SK-N-SH treated with all-trans-retinoic acid at 6 μM for 48 hours (cell line): ENCODE measurements around the gene TKTL1.

Experiments
- ARNTL ChIP-seq: fragments of 450-650 bp; formaldehyde crosslinking; IDR thresholded peaks from 2 replicates; pipeline ENCODE4 v1.5.0; 2020; ENCODE audit warnings: low read depth, mild to moderate bottlenecking, moderate library complexity, borderline replicate concordance
- OSR1 ChIP-seq: fragments of 250-450 bp; sonication (Bioruptor Pico); IDR thresholded peaks from 2 replicates; pipeline ENCODE4 v1.8.0; 2022; ENCODE audit warnings: moderate library complexity, mild to moderate bottlenecking, inconsistent platforms
- POU6F1 ChIP-seq: fragments of 250-450 bp; sonication (Bioruptor Pico); IDR thresholded peaks from 2 replicates; pipeline ENCODE4 v1.8.0; 2021; ENCODE audit warnings: low read depth, mild to moderate bottlenecking, moderate library complexity, borderline replicate concordance
- PPARA ChIP-seq: fragments of 250-450 bp; sonication (Bioruptor Pico); IDR thresholded peaks from 2 replicates; pipeline ENCODE4 v1.5.0; 2020; ENCODE audit warnings: mild to moderate bottlenecking, borderline replicate concordance
- RARB ChIP-seq: fragments of 250-450 bp; sonication (Bioruptor Pico); IDR thresholded peaks from 2 replicates; pipeline ENCODE4 v1.8.0; 2021; ENCODE audit warnings: mild to moderate bottlenecking, moderate library complexity
- TCF4 ChIP-seq: fragments of 250-450 bp; sonication (Bioruptor Pico); IDR thresholded peaks from 2 replicates; pipeline ENCODE4 v1.8.0; 2021; ENCODE audit warnings: mild to moderate bottlenecking, moderate library complexity, borderline replicate concordance
- ZFP3 ChIP-seq: fragments of 250-450 bp; sonication (Bioruptor Pico); IDR thresholded peaks from 2 replicates; pipeline ENCODE4 v1.5.0; 2020; ENCODE audit warnings: mild to moderate bottlenecking, moderate library complexity
- ZFP30 ChIP-seq: fragments of 450-650 bp; formaldehyde crosslinking; IDR thresholded peaks from 2 replicates; pipeline ENCODE4 v1.5.0; 2022; ENCODE audit warnings: mild to moderate bottlenecking, moderate library complexity
- ZNF70 ChIP-seq: fragments of 450-650 bp; formaldehyde crosslinking; IDR thresholded peaks from 2 replicates; pipeline ENCODE4 v1.5.0; 2020; ENCODE audit warnings: mild to moderate bottlenecking, moderate library complexity
- ZNF8 ChIP-seq: fragments of 450-650 bp; formaldehyde crosslinking; IDR thresholded peaks from 2 replicates; pipeline ENCODE4 v1.5.0; 2020; ENCODE audit warnings: mild to moderate bottlenecking, moderate library complexity
- TF ChIP-seq, protein P1 (sequence below): fragments of 250-450 bp; sonication (Bioruptor Pico); IDR thresholded peaks from 2 replicates; pipeline ENCODE4 v1.5.1; 2020; ENCODE audit warnings: low read depth, mild to moderate bottlenecking, moderate library complexity

- no peak for TF ChIP-seq ZFP3 (CRISPR knock-in tag)
- no peak for TF ChIP-seq RARB (CRISPR knock-in tag)
- no peak for TF ChIP-seq ZNF8 (CRISPR knock-in tag)
- no peak for TF ChIP-seq ARNTL (CRISPR knock-in tag)
- TF ChIP-seq POU6F1 (CRISPR knock-in tag): no peak
- TF ChIP-seq ZFP30 (CRISPR knock-in tag): no peak
- TF ChIP-seq TCF4 (CRISPR knock-in tag): no peak
- TF ChIP-seq, protein P1, sequence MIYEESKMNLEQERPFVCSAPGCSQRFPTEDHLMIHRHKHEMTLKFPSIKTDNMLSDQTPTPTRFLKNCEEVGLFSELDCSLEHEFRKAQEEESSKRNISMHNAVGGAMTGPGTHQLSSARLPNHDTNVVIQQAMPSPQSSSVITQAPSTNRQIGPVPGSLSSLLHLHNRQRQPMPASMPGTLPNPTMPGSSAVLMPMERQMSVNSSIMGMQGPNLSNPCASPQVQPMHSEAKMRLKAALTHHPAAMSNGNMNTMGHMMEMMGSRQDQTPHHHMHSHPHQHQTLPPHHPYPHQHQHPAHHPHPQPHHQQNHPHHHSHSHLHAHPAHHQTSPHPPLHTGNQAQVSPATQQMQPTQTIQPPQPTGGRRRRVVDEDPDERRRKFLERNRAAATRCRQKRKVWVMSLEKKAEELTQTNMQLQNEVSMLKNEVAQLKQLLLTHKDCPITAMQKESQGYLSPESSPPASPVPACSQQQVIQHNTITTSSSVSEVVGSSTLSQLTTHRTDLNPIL: no peak
- TF ChIP-seq ZNF70 (CRISPR knock-in tag): no peak
- no peak for TF ChIP-seq OSR1
- TF ChIP-seq PPARA: no peak
Measured at GRCh38 chrX:154355776-154356140, 60.2 kb downstream of the TKTL1 start.
